Right lobe of liver (tissue), 4 donors: ENCODE results near the gene SIK2.

Source experiments
- CTCF ChIP-seq, 4 donors: fragments of 200-600 bp in 3 of 4; fragments of 450-650 bp in 1 of 4; IDR thresholded peaks; one replicate each; pipeline versions ENCODE4 v1.5.1 to v1.8.0; 2016 to 2022; ENCODE audit warnings: antibody characterized with exemption in 4 of 4, mild to moderate bottlenecking in 2 of 4
- POLR2A ChIP-seq: fragments of 450-650 bp; IDR thresholded peaks from one replicate; pipeline ENCODE4 v1.6.1; 2017; ENCODE audit warnings: antibody characterized with exemption, mild to moderate bottlenecking
- donor health status: DM: no; HTN: no; CAD: no.
- donor health status: DM: no; HTN: no; CAD: no.
- donor health status: DM: no; HTN: yes; CAD: no.

- TF ChIP-seq POLR2A (no peak), CTCF (IDR thresholded peaks at IDR 0.05) (no peak)
These were observed 157.6 kb downstream of the SIK2 start for GRCh38 chr11:111759778-111760407.
